ENCODE data around the gene PPIL4.

GRCh38 chr6:149567945-149568585 lies 22.2 kb upstream of the PPIL4 start:
- TF ChIP-seq CTCF (IDR thresholded peaks at IDR 0.05): no peak
- TF ChIP-seq POLR2A (IDR thresholded peaks at IDR 0.05): no peak
